ENCODE results near the gene LRRC4B.
"Not testable (repeated sequence)": the region's sequence is repeated elsewhere in the genome, so short reads cannot be mapped to it uniquely, and the experiment has no call there.

LRRC4B gene, protein sequence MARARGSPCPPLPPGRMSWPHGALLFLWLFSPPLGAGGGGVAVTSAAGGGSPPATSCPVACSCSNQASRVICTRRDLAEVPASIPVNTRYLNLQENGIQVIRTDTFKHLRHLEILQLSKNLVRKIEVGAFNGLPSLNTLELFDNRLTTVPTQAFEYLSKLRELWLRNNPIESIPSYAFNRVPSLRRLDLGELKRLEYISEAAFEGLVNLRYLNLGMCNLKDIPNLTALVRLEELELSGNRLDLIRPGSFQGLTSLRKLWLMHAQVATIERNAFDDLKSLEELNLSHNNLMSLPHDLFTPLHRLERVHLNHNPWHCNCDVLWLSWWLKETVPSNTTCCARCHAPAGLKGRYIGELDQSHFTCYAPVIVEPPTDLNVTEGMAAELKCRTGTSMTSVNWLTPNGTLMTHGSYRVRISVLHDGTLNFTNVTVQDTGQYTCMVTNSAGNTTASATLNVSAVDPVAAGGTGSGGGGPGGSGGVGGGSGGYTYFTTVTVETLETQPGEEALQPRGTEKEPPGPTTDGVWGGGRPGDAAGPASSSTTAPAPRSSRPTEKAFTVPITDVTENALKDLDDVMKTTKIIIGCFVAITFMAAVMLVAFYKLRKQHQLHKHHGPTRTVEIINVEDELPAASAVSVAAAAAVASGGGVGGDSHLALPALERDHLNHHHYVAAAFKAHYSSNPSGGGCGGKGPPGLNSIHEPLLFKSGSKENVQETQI

DNA sequence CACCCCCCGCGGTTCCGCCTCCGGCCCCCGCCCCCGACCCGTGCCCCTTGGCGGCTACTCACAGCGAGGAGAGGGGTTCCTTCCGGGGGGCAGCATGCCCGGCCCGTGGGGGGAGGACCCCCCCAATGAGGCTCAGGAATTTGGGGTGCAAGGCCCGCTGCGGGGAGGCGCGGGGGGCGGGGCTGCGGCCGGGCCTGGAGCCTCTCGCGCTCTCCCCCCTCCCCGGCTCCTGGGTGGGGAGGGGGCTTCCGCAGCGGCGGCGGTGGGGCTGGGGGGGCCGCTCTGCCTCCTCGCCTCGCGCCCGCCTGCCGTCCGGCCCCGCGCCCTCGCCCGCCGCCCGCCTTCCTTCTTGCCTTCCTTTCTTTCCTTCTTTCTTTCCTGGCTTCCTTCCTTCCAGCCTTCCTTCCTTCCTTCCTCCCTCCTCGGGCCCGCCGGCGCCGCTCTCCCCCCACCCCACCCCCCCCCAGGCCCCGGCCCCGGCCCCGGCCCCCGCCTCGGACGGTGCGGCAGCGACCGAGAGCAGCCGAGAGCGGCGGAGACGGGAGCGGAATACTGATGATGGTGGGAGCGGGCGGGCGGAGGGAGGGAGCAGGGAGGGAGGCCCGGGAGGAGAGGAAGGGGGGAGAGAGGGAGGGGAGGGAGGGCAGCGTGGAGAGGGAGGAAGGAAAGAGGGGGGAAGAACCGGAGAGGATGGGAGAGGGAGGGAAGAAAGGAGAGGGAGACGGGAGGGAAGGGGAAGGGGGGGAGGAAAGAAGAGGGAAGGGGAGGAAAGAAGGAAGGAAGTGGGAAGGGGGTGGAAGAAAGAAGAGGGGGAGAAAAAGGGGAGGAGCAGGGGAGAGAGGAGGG lies at the start of gene LRRC4B:
LRRC4B (minus strand) TSS at position 554 of the 846 bp plus-strand sequence. CDS start 19,597 bp downstream, outside the sequence.
- DNase-seq, result no peak

DNA sequence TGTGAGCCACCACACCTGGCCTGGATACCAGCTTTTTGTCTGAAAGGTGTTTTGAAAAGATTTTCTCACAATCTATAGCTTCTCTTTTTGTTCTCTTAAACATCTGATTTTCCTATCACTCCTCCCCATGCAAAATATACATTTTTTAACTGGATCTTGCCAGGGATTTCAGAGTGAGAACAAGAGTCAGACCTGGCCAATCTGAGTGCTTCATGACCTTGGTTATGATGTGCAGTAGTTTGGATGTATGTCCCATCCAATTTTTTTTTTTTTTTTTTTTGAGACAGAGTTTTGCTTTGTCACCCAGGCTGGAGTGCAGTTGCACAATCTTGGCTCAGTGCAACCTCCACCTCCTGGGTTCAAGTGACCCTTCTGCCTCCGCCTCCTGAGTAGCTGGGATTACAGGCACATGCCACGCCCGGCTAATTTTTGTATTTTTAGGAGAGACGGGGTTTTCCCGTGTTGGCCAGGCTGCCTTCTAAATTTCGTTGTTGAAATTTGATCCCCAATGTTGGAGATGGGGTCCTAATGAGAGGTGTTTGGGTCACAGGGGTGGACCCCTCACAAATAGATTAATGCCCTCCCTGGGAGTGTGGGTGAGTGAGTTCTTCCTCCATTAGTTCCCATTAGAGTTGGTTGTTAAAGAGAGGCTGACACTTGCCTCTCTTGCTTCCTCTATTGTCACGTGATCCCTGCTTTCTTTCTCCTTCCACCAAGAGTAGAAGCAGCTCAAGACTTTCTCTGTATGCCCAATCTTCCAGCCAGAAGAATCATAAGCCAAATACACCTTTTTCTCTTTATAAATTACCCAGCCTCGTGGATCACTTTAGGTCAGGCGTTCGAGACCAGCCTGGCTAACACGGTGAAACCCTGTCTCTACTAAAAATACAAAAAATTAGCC lies 44.5 kb upstream of the LRRC4B start:
- not testable (repeated sequence) for DNase-seq

DNA sequence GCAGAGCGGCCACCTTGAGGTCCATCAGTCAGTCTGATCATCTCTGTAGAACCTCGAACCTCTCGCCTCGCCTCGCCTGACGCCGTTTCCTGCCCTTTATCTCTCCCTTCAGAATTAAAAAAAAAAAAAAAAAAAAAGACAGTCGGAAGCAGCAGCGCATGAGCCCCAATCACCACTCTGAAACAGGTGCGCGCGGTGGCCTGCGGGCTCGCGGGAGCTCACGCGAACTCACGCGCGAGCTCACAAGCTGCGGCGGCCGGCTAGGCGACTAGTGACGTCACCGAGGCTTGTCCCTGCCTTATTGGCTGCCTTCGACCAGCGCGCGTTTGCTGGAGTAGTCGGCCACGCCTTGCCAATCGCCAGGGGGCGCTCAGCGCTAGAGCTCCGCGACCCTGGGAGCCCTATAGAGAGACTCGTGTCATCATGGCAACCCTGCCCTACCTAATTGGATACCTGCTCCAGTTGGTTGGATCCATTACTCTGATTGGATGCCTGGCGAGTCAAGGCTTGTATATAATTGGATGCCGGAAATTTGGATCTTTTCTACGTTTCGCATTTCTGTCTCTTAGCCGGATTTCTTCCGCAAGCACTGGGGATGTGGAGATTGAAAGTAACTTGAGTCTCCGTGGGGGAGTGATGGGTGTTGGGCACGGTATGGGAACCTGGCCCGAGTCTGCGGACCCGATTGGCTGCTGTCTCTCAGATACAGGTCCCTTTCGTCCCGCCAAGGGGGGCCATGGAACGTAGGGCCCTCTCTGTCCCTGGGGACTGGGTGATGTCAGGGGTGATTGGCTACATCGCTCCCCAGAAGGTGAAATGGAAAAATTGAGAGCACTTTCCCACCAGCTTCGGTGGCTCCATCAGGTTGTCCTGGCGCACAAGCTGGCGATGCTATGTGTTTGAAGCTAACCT lies 39.9 kb upstream of the LRRC4B start:
- DNase-seq, result peak; percentile 4

DNA sequence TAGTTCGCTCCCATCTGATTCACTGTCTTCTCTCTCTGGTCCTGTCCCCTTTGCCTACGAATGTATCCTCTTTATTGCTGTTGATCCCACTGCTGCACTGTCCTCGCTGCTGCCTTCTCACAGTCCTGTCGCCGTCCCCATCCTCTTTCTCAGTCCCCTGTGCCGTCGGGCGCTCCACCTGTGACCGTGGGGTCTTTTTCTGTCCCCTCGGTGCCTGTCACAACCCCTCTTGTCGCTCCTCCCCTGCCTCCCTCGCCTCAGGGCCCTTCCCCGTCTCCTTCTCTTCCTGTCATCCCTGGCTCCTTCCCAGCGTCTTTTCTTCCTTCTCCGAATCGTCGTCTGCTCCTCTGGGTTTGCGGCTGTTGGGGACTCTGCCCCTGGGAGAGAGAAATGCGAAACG lies 39.2 kb upstream of the LRRC4B start:
- no peak for DNase-seq

DNA sequence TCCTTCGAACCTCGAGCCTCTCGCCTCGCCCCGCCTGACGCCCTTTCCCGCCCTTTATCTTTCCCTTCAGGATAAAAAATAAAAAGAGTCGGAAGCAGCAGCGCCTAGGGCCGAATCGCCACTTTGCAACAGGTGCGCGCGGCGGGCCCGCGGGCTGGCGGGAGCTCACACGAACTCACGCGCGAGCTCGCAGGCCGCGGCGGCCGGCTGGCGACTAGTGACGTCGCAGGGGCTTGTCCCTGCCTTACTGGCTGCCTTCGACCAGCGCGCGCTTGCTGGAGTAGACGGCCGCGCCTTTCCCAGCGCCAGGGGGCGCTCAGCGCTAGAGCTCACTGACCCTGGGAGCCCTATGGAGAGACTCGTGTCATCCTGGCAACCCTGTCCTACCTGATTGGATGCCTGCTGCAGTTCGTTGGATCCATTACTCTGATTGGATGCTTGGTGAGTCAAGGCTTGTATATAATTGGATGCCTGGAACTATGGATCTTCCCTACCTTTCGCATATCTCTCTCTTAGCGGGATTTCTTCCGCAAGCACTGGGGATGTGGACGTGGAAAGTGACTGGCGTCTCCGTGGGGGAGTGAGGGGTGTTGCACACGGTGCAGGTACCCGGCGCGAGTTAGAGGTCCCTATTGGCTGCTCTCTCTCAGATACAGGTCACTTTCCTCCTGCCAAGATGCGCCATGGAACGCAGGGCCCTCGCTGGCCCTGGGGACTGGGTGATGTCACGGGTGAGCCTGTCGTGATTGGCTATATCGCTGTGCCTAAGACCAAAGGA lies 38.0 kb upstream of the LRRC4B start:
- DNase-seq, result not testable (repeated sequence)

DNA sequence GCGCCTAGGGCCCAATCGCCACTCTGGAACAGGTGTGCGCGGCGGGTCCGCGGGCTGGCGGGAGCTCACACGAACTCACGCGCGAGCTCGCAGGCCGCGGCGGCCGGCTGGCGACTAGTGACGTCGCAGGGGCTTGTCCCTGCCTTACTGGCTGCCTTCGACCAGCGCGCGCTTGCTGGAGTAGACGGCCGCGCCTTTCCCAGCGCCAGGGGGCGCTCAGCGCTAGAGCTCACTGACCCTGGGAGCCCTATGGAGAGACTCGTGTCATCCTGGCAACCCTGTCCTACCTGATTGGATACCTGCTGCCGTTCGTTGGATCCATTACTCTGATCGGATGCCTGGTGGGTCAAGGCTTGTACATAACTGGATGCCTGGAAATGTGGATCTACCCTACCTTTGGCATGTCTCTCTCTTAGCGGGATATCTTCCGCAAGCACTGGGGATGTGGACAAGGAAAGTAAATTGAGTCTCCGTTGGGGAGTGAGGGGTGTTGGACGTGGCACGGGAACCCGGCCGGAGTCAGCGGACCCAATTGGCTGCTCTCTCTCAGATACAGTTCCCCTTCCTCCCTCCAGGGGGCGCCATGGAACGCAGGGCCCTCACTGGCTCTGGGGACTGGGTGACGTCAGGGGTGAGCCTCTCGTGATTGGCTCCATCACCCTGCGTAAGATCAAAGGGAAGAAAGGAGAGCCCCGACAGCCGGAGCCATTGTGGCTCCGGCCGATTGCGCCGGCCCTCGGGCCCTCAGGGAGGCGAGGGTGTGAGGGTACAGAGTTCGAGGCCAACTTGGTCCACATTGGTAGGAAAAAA lies 36.2 kb upstream of the LRRC4B start:
- DNase-seq, result not testable (repeated sequence)

DNA sequence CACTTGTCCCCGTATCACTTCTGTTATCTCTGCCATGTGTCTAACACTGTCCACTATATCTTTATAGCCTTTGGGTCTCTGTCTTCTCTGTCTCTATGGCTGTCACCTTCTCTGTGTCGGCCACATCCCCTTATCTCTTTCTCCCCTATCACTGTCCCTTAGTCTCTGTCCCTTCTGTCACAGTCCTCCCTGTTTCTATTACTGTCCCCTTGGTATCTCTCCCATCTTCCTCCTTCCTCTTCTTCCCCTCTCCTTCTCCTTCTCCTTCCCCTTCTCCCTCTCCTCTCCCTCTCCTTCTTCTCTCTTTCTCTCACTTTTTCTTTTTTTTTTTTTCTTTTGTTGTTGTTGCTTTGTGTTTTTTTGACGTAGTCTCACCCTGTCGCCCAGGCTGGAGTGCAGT lies 34.7 kb upstream of the LRRC4B start:
- DNase-seq, result no peak

DNA sequence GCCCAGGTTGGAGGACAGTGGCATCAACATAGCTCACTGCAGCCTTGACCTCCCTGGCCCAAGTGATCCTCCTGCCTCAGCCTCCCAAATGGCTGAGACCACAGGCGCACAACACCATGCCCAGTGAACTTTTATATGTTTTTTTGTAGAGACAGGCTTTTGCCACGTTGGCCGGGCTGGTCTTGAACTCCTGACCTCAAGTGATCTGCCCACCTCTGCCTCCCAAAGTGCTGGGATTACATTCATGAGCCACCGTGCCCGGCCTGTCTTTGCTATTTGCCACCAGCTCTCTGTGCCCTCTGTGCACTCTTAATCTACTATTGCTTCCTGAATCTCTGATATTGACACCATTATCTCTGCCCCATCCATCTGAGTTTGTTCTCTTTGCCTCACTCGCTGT lies 34.3 kb upstream of the LRRC4B start:
- DNase-seq, result no peak

DNA sequence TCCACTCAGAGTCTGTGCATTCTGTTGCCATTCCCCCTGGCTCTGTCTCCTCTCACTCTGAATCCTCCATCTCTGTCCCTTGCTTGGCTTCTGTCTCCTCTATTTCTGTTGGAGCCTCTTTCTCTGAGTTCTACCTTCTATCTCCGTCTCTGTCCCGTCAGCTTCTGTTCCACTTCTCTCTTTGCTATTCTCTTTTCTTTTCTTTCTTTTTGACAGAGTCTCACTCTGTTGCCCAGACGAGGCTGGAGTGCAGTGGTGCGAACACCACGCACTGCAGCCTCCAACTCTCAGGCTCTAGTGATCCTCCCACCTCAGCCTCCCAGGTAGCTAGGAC lies 33.8 kb upstream of the LRRC4B start:
- no peak for DNase-seq

DNA sequence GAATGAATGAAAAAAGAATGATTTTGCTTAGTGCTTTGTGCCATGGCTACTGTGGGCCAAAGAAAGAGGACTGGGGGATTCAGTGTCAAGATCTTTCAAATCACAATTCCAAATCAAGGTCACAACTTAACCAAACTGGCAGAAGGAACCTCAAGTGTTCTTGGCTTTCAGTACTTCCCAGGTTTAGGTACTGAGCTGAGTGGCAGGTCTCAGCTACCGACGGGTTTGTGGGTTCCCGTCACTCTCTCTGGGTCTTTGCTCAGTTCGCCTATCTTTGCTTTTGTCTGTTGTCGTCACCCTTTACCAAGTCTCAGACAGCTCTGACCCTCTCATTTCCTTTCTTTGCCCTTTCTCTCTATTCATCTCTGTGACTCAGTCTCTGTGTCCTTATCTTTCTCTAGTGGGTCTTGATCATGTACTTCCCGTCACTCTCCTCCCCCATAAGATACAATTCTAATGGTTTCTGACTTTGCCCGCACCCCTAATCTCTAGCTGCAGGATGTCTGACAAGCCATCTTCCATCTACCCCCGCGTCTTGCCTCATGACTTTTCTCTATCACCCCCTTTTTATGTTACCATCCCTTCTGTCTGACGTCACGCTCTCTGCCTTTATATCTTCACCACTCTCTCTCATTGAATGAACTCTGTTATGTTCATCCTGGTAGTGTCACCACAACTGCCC lies 33.3 kb upstream of the LRRC4B start:
- no peak for DNase-seq

DNA sequence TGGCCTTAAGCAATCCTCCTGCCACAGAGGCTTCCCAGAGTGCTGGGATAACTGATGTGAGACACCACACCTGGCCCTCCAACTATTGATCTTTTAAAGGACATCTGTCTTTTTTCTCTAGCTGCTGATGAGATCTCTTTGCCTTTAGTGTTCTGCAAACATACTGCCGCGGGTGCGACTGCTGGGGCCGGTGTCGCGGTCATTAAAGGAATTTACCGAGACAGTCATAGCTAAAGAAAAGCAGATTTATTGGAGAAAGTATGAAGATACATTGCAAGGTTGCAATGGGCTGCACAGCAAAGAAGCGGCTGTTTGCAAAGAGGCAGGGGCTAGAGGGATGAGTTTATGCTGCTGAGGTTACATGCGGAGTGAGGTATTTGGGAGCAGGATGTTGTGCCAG lies 31.2 kb upstream of the LRRC4B start:
- DNase-seq, result no peak

DNA sequence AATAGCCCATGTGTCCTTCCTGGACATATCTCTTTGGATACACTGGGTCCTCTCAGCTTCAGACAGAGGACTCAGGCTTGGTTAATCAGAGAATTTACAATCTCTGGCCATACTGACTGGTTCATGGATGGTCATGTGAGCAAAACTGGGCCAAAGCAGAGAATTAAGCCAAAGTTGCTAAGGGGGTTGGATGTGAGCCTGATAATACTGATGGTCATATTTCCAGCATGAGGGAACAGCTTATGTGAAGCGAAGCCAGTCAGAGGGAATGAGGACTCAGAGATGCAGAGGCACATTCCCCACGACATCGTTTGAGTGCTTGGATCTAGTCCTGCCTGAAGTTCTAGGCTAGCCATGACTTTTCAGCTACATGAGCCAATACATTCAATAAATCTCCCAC lies 22.0 kb upstream of the LRRC4B start:
- DNase-seq, result no peak

DNA sequence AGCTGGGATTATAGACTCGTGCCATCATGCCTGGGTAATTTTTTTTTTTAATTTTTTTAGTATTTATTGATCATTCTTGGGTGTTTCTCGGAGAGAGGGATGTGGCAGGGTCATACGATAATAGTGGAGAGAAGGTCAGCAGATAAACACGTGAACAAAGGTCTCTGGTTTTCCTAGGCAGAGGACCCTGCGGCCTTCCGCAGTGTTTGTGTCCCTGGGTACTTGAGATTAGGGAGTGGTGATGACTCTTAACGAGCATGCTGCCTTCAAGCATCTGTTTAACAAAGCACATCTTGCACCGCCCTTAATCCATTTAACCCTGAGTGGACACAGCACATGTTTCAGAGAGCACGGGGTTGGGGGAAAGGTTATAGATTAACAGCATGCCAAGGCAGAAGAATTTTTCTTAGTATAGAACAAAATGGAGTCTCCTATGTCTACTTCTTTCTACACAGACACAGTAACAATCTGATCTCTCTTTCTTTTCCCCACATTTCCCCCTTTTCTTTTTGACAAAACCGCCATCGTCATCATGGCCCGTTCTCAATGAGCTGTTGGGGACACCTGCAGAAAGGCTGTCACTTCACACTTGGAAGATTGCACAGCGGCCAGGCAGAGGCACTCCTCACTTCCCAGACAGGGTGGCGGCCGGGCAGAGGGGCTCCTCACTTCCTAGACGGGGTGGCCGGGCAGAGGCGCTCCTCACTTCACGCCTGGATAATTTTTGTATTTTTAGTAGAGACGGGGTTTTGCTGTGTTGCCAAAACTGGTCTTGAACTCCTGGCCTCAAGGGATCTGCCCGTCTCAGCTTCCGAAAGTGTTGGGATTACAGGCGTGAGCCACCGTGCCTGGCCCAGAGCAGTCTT lies 13.8 kb upstream of the LRRC4B start:
- DNase-seq, result not testable (repeated sequence)

DNA sequence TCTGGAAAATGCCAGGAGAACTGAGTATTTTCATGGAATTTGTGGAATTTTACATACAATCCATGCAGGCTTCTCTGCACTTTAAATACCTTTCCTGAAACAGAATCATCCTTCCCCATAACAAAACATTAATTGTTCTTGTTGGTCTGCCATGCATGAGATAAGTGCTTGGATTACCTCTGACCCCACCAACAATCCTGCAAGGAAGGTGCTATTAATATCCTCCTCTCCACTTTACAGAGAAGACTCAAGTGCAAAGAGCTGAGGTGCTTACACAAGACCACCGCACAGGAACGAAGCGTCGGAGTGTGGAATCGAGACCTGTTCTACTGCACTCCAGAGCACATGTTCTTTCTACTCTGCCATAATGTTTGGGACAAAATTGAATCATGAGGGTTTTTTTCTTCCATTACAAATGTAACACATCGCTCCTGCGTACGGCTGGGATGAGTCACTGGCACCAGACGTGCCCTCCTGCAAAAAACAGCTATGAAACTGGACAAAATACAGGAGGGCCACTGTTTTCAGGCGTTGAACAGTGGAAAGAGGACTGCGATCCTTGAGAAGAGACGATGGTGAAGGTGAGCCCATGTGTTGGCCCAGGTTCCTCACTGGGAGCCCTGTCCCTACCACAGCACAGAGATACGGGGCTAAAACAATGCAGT lies 12.9 kb upstream of the LRRC4B start:
- no peak for DNase-seq

DNA sequence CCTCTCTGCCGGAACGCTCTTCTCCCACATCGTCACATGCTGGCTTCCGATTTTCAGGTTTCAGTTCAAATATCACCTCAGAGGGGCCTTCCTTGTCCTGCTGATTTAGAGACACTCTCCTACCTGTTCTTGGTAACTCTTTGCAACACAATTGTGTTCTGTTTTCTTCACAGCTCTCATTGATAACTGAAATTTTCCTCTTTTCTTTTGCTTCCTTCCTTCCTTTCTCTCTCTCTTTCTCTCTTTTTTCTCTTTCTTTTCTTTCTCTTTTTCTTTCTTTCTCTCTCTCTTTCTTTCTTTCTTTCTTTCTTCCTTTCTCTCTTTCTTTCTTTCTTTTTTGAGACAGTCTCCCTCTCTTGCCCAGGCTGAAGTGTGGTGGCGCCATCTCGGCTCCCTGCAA lies 12.0 kb upstream of the LRRC4B start:
- no peak for DNase-seq

DNA sequence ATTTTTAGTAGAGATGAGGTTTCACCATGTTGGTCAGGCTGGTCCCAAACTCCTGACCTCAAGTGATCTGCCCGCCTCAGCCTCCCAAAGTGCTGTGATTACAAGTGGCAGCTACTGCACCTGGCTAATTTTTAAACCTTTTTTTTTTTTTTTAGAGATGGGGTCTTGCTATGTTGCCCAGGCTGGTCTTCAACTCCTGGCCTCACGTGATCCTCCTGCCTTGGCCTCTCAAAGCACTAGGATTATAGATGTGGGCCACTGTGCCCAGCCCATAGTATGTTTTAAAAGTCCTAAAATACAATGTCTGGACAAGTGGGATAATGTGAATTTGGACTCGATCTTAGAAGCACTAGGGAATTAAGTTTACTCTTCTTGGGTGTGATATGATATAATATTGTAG lies 8.5 kb upstream of the LRRC4B start:
- DNase-seq, result not testable (repeated sequence)

DNA sequence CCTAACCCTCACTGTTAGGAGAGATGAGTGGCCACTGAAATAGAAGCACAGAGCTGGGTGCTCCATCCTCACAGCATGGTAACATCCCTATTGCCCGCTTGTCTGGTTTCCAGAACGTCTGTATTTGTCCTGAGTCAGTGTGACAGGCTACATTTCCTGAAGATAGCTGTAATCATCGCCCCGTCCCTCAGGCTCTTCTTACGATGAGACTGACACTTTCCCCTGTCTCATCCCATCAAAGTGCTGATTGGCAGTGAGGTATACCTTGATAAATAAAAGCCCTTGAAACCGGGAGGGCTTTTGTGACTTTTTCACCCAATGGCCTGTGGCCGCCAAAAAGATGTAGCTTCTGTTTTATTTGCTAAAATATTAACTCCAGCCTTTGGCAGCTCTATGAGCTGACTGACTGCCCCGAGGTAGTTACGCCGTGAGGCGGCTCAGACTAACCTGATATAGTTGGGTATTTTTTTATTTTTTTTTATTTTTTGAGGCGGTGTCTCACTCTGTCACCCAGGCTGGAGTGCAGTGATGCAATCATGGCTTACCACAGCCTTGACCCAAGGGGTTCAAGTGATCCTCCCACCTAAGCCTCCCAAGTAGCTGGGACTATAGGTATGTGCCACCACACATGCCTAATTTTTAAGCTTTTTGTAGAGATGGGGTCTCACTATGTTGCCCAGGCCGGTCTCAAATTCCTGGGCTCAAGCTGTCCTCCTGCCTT lies 5.7 kb upstream of the LRRC4B start:
- no peak for DNase-seq
